GM10266 (cell line): ENCODE measurements around the gene ARGFX.

ENCODE experiments used
- DNase-seq: peaks from one replicate; pipeline ENCODE4 v3.0.0; 2012; ENCODE audit errors: extremely low spot score
- TF ChIP-seq, protein P1 (sequence below): IDR thresholded peaks from 2 replicates; pipeline ENCODE4 v1.5.1; 2012; ENCODE audit warnings: mild to moderate bottlenecking, low read depth; ENCODE audit not compliant: control insufficient read depth, insufficient read depth; ENCODE audit errors: missing control alignments

ARGFX gene

GRCh38 chr3:121545574-121546455, 21.9 kb upstream of the ARGFX start, which contains the start of gene POLQ:
POLQ (minus strand) TSS chr3:121545988; CDS start chr3:121545877, 111 bp downstream.
- DNase-seq: peak; percentile 87
- TF ChIP-seq, protein P1, sequence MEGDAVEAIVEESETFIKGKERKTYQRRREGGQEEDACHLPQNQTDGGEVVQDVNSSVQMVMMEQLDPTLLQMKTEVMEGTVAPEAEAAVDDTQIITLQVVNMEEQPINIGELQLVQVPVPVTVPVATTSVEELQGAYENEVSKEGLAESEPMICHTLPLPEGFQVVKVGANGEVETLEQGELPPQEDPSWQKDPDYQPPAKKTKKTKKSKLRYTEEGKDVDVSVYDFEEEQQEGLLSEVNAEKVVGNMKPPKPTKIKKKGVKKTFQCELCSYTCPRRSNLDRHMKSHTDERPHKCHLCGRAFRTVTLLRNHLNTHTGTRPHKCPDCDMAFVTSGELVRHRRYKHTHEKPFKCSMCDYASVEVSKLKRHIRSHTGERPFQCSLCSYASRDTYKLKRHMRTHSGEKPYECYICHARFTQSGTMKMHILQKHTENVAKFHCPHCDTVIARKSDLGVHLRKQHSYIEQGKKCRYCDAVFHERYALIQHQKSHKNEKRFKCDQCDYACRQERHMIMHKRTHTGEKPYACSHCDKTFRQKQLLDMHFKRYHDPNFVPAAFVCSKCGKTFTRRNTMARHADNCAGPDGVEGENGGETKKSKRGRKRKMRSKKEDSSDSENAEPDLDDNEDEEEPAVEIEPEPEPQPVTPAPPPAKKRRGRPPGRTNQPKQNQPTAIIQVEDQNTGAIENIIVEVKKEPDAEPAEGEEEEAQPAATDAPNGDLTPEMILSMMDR: no peak

- TF ChIP-seq, protein P1: no peak
Measured at GRCh38 chr3:121552379-121552778, 15.4 kb upstream of the ARGFX start.

DNA sequence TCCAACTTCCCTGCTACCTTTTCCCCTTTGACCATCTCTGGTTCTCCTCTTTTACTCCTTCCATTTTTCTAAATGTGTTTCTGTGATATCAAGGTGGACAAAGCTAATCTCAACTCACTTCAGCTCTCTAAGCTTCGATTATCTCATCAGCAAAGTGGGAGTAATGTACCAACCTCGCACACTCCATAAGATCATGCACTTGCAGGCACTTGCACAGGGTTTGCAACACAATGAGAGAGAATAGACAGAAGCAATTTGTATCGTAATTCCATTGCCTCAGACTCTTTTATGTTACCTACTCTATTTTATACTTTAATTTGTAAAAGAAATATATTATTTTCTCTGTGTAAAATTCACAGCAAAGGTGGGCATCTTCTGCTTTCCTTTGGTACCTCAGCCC, 15.0 kb upstream of the ARGFX start:
- DNase-seq: no peak
- TF ChIP-seq, protein P1: no peak

More at GRCh38 chr3:121552379-121552778, 15.4 kb upstream of the ARGFX start:
- no peak for DNase-seq

DNA sequence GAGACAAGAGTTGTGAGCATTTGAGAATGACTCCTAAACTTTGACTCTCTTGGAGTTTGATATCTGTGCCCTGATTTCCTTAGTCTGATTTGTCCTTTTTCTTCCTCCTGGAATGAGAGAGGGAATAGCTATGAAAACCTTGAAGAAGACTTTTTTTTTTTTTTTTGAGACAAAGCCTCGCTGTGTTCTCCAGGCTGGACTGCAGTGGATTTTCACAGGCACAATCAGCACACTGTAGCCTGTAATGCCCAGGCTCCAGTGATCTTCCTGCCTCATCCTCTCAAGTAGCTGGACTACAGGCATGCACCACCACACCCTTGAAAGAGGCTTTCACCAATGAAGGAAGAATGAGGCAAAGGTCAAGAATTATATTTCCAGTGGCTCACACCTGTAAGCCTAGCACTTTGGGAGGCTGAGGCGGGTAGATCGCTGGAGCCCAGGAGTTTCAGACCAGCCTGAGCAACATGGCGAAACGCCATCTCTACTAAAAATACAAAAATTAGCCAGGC, 10.3 kb upstream of the ARGFX start:
- TF ChIP-seq, protein P1: no peak
- DNase-seq: no peak

DNA sequence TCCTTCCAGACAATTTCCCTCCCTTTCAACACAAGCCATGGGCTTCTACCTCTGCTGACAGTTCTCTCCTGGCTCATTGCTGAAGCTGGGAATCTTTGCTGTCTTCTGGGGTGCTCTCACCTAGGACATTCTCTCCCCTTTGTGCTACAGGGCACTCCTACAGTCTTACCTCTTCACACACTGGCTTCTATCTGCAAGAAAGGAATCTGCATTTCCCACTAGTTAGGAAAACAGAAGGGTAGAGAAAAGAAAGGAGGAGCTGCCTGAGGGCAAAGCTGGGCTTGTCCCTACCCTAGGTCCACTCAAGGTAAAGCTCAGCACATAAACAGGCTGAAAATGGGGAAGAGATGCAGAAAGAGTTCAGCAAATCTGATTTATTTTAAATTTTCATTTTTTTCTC, 5.6 kb upstream of the ARGFX start:
- no peak for DNase-seq
- TF ChIP-seq, protein P1: no peak

- TF ChIP-seq, protein P1: no peak
Measured at GRCh38 chr3:121566773-121567172, 976 bp upstream of the ARGFX start.

GRCh38 chr3:121574449-121574848, 6.7 kb downstream of the ARGFX start:
- TF ChIP-seq, protein P1: no peak
- no peak for DNase-seq

More at GRCh38 chr3:121566773-121567172, 976 bp upstream of the ARGFX start:
- DNase-seq: no peak
